ENCODE measurements around the gene LIF.

- TF ChIP-seq MAX (IDR thresholded peaks at IDR 0.05), result no peak
- TF ChIP-seq POLR2A (IDR thresholded peaks at IDR 0.05; ENCODE audit: borderline replicate concordance, extremely low read depth, insufficient read depth, insufficient read length), result no peak
- no peak for TF ChIP-seq FOSL1 (IDR thresholded peaks at IDR 0.05; ENCODE audit: low read depth)
- TF ChIP-seq ZFX (IDR thresholded peaks at IDR 0.05), result no peak
- TF ChIP-seq CEBPB (IDR thresholded peaks at IDR 0.05; ENCODE audit: low read depth), result no peak
- no peak for TF ChIP-seq CTCF (IDR thresholded peaks at IDR 0.05 in 2 of 3, conservative IDR thresholded peaks at IDR 0.05 in 1 of 3; ENCODE audit: borderline replicate concordance in 1 of 3, insufficient read depth in 1 of 3, low read depth in 2 of 3, low read length in 2 of 3)
- no peak for TF ChIP-seq ATF3 (IDR thresholded peaks at IDR 0.05)
- TF ChIP-seq POLR2AphosphoS5 (IDR thresholded peaks at IDR 0.05; ENCODE audit: low read depth, low read length), result no peak
- no peak for TF ChIP-seq EZH2 (IDR thresholded peaks at IDR 0.05)
- TF ChIP-seq ZNF274 (IDR thresholded peaks at IDR 0.05; ENCODE audit: low read depth, low read length), result no peak
- no peak for TF ChIP-seq YY1 (IDR thresholded peaks at IDR 0.05; ENCODE audit: extremely low read depth, insufficient replicate concordance, low read depth, low read length)
- TF ChIP-seq RAD21 (IDR thresholded peaks at IDR 0.05; ENCODE audit: low read depth), result no peak
- TF ChIP-seq JUND (IDR thresholded peaks at IDR 0.05), result no peak
- no peak for TF ChIP-seq SIN3A (IDR thresholded peaks at IDR 0.05; ENCODE audit: low read depth)
These were observed 36.8 kb upstream of the LIF start for GRCh38 chr22:30283342-30283741.
